GM21526 (cell line): ENCODE data around the gene OBI1.

Source experiments
- ATAC-seq: cut with Tn5 transposase; IDR thresholded peaks from one replicate; pipeline ENCODE4 v1.9.1; 2021; ENCODE audit warnings: moderate library complexity; ENCODE audit not compliant: unreplicated experiment, low FRiP score

OBI1 gene

DNA sequence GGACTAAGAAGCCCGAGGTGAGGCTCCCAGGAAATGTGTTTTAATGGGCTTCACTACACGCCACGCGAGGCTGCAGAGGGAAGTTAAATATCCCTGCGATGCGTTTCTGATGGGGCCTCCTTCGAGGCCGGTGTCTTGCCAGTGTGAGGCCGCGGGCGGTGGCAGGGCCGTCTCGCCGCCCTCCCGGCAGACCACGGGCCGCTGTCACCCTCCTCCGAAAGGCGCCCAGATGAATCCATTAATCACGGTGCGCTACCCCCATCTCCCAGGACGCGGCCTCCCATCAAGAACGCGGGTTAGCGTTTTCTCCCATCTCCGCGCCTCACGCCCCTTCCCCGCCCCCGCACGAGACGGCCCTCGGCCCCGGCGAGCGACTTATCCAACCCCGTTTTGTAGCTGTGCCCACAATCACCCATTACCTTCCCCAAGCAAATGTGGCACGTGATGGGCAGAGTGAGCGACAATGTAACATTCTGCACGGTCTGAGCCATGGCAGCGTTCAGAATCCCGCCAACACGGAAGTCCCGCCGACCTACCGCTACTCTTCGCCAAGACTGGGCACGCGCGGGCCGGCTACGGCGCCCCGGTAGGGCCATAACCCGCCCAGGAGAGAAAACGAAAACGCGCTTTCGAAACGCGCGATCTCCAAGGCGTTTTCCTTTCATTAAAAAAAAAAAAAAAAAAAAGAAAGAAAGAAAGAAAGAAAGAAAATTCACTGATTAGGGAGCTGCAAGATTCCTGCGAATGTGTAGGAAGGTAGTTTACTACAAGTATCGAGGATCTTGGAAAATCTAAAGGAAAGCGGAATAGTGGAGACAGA lies at the start of gene OBI1:
OBI1 (minus strand) TSS at position 526 of the 820 bp plus-strand sequence; CDS start at position 491, 35 bp downstream.
- ATAC-seq = peak; percentile 74

- ATAC-seq = no peak
Observed at GRCh38 chr13:78701383-78701782, 42.4 kb upstream of the OBI1 start.

GRCh38 chr13:78700121-78700910 lies 41.4 kb upstream of the OBI1 start:
- no peak for ATAC-seq

DNA sequence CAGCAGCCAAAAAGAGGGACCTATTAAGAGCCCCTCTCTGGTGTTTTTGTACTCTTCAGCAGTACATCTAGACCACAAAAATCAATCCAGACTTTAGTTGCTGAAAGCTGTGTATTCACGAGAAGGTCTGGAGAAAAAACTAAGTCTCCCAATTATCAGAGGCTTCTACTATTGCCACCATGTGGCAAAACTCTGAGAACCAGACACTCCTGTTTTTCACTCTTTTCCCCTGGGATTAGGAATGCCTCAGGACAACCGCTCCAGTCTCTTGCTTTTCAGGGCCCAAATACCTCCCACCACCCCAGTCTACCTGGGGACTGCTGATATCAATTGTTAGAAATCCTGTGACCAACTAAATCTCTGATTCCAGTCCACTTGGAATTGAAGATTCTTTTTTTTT lies 30.1 kb upstream of the OBI1 start:
- no peak for ATAC-seq

DNA sequence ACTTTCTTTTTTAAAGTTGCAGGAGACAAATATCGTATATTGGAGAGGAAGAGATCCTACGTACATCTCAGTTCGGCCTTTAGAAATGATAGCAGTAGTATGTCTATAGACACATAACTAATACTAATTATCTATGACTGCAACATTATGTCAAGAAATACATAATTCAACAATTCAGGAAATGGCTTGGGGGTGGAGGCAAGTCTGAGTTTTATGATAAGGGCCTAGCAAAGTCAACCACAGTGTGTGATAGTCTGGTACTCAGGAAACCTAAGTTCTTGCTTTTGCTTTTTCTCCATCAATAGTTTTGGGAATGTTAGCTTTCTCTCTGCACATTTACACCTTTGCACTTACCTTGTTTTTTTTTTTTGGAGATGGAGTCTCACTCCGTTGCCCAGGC lies 27.5 kb upstream of the OBI1 start:
- ATAC-seq = no peak

- ATAC-seq = no peak
Observed at GRCh38 chr13:78680576-78681350, 21.8 kb upstream of the OBI1 start.

- no peak for ATAC-seq
Observed at GRCh38 chr13:78680115-78680561, 21.2 kb upstream of the OBI1 start.

- ATAC-seq = no peak
Observed at GRCh38 chr13:78679329-78679728, 20.4 kb upstream of the OBI1 start.

GRCh38 chr13:78675112-78675511 lies 16.2 kb upstream of the OBI1 start:
- ATAC-seq = no peak

DNA sequence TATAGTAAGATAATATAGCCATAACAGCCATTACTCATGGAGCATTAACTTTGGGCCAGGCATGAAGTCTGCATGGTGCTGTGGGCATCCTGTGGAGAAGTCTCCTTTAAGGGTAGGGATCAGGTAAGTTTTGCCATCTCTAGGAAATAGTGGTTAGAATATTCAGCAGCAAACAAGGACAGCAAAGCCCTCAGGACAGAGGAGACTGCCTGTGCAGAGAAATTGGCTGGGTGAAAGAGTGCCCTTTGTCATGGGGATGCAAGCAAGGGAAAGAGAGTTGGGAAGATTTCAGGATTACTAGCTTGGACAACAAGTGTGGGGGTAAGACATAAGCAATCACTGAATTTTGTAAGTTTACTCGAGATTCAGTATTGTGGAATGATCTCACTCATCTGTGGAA lies 15.7 kb upstream of the OBI1 start:
- no peak for ATAC-seq

DNA sequence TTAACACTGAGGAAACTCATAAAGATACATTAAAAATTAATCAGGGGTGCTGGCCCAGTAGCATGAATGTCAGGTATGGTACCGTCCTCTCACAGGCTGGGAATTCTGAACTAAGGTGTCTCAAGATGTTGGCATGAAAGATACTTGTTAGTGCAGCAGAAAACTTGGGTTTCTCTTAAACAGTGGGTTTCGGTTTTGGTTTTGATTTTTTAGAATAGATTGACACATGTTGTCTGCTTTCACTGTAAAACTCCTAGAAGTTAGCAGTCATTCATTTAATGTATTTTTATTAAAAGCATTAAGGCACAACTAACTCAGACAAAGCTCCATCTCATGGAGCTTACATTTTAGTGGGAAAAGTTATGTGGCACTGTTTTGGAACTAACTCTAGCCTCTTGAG lies 3.5 kb upstream of the OBI1 start:
- no peak for ATAC-seq

DNA sequence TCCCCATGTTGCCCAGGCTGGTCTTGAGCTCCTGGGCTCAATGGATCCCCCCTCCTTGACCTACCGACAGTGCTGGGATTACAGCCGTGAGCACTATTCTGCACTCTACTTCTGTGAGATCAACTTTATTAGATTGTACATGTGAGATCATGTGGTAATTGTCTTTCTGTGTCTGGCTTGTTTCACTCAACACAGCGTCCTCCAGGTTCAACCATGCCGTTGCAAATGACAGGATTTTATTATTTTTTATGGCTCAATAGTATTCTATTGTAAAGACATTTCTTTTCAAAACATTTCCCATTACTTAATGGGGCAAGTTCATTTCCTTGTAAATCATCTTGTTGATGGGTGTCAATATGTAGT lies 1.5 kb upstream of the OBI1 start:
- ATAC-seq = no peak

DNA sequence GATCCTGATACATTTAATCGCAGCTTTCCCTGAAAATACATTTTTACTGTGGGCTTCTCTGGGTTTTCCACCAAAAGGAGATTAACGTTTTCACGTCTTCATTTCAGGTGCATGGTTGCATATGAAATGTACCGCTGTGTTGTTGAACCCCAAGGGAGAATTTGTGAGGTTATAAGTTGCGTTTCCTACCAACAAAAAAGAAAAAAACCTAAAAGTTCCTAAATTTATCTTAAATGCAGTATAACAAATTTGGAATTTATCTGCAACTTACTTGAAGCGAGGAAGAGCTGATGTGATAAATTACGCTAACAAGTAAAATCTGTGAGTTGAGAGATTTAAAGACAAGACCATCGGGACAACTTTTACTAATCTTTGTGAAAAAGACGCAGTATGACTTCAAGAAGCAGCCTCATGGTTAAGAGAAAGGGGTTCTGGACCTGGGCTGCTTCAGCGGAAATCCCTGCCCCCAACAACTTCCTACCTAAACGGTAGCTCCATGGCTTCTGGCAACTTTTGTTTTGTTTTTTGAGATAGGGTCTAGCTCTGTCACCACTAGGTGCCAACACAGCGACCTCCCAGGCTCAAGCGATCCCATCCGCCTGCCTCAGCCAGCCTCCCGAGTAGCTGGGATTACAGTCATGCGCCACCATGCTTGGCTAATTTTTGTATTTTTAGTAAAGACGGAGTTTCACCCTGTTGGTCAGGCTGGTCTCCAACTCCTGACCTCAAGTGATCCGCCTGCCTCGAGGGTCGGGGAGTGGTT lies 958 bp upstream of the OBI1 start:
- no peak for ATAC-seq

DNA sequence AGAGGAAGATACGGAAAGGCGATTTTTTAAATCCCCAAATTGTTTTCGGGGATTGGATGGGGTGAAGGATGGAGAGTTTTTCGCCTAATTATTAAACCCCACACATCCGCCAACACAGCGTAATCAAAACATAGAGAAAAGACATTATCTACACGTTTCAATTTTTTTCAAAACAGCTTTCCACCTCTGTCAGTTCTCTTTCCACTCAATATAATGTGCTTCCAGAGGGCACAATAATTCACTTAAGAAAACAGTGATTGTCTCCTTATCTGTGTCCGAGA lies 435 bp upstream of the OBI1 start:
- ATAC-seq = no peak

GRCh38 chr13:78657699-78658629 lies 991 bp downstream of the OBI1 start:
- ATAC-seq = peak; percentile 28

- no peak for ATAC-seq
Observed at GRCh38 chr13:78655906-78656305, 3.0 kb downstream of the OBI1 start.

GRCh38 chr13:78655007-78655406 lies 3.9 kb downstream of the OBI1 start:
- ATAC-seq = no peak

- no peak for ATAC-seq
Observed at GRCh38 chr13:78652651-78653050, 6.3 kb downstream of the OBI1 start.

GRCh38 chr13:78650717-78651083 lies 8.3 kb downstream of the OBI1 start:
- ATAC-seq = no peak
